ENCODE data around the gene BRCC3.
A peak's percentile ranks its signal among the peaks of the same experiment; 100 is the strongest.

Gene BRCC3

DNA sequence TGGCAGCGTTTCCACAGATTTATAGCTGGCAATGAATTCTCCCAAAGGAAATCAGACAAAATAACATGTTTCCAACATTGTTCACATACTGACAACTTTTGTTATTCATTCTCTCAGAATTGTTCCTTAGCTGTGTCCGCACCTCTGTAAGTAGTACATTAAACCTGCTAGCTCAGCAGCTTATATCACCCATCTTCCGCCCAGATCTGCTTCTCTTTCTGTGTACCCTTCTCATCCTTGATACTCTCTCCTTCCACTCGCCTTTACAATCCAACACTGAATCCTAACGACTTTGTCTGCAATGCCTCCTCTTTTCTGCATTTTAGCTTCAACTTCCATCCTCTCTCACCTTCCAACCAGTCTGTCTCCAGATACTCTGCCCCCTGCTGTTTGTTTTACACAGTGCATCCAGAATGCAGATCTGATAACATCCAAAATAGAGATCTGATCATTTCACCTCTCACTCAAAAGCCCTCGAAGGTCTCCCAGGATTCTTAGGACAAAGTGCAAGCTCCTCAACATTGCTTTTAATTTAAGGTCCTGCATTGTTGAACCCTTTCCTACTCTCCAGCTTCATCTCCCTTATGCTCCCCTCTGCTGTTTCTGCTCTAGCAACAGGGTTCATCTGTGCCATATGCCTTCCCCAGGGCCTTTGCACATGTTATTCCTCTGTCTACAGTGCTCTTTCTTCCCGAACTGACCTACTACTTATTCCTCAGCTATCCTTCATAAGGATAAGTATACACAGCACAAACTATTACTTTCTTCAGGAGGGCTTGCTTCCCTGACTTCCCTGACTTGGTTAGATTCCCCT, 77.6 kb downstream of the BRCC3 start:
- DNase-seq = peak; percentile 19

GRCh38 chrX:155169881-155170280, 98.6 kb downstream of the BRCC3 start:
- peak; percentile 61 for DNase-seq

All from NCI-H1694 treated with DMSO at 0.1 percent for 48 hours (cell line).